ENCODE data around the gene NOTCH3. TPM values are rescaled to one million over a fixed set of nuclear protein-coding genes. Genes with fewer than 3 reads are reported as not detected.

Gene NOTCH3
- total RNA-seq, 1 experiment from 2014 or later = 153 TPM

DNA sequence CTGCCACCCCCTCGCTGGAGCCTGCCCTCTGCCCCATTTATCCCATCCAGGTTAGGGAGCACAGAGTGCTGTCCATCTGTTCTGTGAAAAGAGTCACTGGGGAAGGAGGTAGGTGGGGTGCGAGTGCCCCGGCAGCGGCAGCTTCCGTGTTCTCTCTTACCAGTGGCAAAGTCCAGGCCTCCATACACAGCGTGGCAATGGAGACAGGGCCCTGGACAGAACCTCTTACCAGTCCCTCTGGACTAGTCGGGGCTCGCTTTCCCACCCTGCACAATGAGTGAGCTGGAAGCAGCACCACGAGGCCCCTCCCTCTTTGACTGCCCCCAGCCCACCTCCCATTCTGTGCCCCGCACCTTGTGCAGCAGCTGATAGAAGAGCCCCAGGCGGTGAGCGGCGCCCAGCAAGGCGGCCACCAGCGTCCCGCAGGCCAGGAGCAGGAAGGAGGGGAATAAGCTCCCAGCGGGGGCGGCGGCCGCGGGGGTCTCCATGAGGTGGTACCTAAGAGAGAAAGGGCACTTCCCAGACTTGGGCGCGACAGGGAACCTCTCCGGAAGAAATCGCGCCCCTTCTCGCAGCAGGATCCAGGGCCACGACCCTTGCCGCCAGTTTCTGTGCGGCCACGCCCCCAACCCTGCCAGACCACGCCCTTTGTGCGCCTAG, 76.1 kb downstream of the NOTCH3 start:
- Mint-ChIP-seq H3K27me3 (ENCODE audit: low read depth) (no peaks in the 10 kb centered on the region; the same call in 1 of the 2 replicates), H3K4me3 (peak overlapping the region; percentile 99), H3K9me3 (no peaks in the 10 kb centered on the region), H3K27ac (peak overlapping the region; percentile 100), H3K4me1 (peaks cover 5% of the 10 kb centered on the region; the same call in 1 of the 2 replicates), H3K36me3 (peaks cover 20% of the 10 kb centered on the region)
- TF ChIP-seq ZNF416 (CRISPR knock-in tag; IDR thresholded peaks at IDR 0.05) (0 out of 2 replicates have a peak, but pooled peaks have one; percentile 30), SMAD3 (CRISPR knock-in tag; IDR thresholded peaks at IDR 0.05; ENCODE audit: borderline replicate concordance) (no peak), TCF7 (CRISPR knock-in tag; IDR thresholded peaks at IDR 0.05; ENCODE audit: low read depth) (no peak), FOXP1 (CRISPR knock-in tag; IDR thresholded peaks at IDR 0.05; ENCODE audit: borderline replicate concordance) (0 out of 2 replicates have a peak, but pooled peaks have one; percentile 32), SOX15 (CRISPR knock-in tag; IDR thresholded peaks at IDR 0.05) (no peak), ZNF423 (CRISPR knock-in tag; IDR thresholded peaks at IDR 0.05) (0 out of 2 replicates have a peak, but pooled peaks have one; percentile 22), TEAD1 (CRISPR knock-in tag; IDR thresholded peaks at IDR 0.05) (no peak), ZNF138 (CRISPR knock-in tag; conservative IDR thresholded peaks at IDR 0.05) (no peak)
- TF ChIP-seq, protein P1, sequence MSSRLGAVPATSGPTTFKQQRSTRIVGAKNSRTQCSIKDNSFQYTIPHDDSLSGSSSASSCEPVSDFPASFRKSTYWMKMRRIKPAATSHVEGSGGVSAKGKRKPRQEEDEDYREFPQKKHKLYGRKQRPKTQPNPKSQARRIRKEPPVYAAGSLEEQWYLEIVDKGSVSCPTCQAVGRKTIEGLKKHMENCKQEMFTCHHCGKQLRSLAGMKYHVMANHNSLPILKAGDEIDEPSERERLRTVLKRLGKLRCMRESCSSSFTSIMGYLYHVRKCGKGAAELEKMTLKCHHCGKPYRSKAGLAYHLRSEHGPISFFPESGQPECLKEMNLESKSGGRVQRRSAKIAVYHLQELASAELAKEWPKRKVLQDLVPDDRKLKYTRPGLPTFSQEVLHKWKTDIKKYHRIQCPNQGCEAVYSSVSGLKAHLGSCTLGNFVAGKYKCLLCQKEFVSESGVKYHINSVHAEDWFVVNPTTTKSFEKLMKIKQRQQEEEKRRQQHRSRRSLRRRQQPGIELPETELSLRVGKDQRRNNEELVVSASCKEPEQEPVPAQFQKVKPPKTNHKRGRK (CRISPR knock-in tag; IDR thresholded peaks at IDR 0.05; ENCODE audit: borderline replicate concordance) = no peak
- no peak for DNase-seq (ENCODE audit: low spot score)
- no peak for ATAC-seq
- ChIA-PET CTCF (interaction anchor here (1.0 to 4.2 kb wide), 7 partner anchors 10 to 108 kb away, joined by 3 to 59 read pairs (median 7); no protein-coding TSS in a partner anchor), POLR2A (no interaction called here)

DNA sequence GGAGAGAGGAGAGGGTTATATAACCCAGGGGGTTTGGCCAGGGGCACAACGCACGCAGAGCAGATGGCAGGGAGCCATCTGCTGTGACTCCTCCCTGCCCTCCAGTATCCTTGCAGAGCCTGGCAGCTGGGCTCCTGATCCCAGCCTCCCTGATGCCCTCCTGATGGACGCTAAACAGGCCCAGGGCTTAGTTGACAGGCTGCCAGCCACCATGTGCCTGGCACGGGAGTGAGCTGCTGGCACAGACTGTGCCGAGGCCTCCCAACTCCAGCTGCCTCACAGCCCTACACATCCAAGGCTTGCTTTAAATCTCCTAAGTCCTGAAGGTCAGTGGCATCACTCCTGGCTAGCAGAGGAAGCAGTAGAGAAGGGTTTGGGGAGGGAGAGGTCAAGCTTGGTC, 76.9 kb downstream of the NOTCH3 start:
- no peaks in the 10 kb centered on the region; the same call in 1 of the 2 replicates for H3K27me3 Mint-ChIP-seq (ENCODE audit: low read depth)
- peaks cover 27% of the 10 kb centered on the region for H3K36me3 Mint-ChIP-seq
- peak overlapping the region; percentile 99 for H3K4me3 Mint-ChIP-seq
- ATAC-seq (no peak), DNase-seq (ENCODE audit: low spot score) (no peak)
- no peaks in the 10 kb centered on the region for H3K9me3 Mint-ChIP-seq
- peaks cover 5% of the 10 kb centered on the region; the same call in 1 of the 2 replicates for H3K4me1 Mint-ChIP-seq
- POLR2A ChIA-PET = no interaction called here
- no peak overlapping the region for H3K27ac Mint-ChIP-seq
- CTCF ChIA-PET = interaction anchor here (1.0 to 4.2 kb wide), 4 partner anchors 9 to 32 kb away, joined by 3 to 59 read pairs (median 9); no protein-coding TSS in a partner anchor
- TF ChIP-seq, protein P2, sequence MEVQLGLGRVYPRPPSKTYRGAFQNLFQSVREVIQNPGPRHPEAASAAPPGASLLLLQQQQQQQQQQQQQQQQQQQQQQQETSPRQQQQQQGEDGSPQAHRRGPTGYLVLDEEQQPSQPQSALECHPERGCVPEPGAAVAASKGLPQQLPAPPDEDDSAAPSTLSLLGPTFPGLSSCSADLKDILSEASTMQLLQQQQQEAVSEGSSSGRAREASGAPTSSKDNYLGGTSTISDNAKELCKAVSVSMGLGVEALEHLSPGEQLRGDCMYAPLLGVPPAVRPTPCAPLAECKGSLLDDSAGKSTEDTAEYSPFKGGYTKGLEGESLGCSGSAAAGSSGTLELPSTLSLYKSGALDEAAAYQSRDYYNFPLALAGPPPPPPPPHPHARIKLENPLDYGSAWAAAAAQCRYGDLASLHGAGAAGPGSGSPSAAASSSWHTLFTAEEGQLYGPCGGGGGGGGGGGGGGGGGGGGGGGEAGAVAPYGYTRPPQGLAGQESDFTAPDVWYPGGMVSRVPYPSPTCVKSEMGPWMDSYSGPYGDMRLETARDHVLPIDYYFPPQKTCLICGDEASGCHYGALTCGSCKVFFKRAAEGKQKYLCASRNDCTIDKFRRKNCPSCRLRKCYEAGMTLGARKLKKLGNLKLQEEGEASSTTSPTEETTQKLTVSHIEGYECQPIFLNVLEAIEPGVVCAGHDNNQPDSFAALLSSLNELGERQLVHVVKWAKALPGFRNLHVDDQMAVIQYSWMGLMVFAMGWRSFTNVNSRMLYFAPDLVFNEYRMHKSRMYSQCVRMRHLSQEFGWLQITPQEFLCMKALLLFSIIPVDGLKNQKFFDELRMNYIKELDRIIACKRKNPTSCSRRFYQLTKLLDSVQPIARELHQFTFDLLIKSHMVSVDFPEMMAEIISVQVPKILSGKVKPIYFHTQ (CRISPR knock-in tag; IDR thresholded peaks at IDR 0.05) = no peak
- TF ChIP-seq ZNF219 (CRISPR knock-in tag; IDR thresholded peaks at IDR 0.05; ENCODE audit: borderline replicate concordance) = no peak
- TF ChIP-seq NFATC4 (CRISPR knock-in tag; IDR thresholded peaks at IDR 0.05) = no peak
- no peak for TF ChIP-seq JUN (CRISPR knock-in tag; IDR thresholded peaks at IDR 0.05)
- TF ChIP-seq, protein P3, sequence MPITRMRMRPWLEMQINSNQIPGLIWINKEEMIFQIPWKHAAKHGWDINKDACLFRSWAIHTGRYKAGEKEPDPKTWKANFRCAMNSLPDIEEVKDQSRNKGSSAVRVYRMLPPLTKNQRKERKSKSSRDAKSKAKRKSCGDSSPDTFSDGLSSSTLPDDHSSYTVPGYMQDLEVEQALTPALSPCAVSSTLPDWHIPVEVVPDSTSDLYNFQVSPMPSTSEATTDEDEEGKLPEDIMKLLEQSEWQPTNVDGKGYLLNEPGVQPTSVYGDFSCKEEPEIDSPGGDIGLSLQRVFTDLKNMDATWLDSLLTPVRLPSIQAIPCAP (CRISPR knock-in tag; IDR thresholded peaks at IDR 0.05) = no peak
- no peak for TF ChIP-seq CREM (CRISPR knock-in tag; IDR thresholded peaks at IDR 0.05)

All from WTC11 (cell line).